HG03175 (cell line): ENCODE data around the gene SLC35B3.
"Not testable (repeated sequence)": the region's sequence is repeated elsewhere in the genome, so short reads cannot be mapped to it uniquely, and the experiment has no call there.

Source experiments
- ATAC-seq: cut with Tn5 transposase; IDR thresholded peaks from one replicate; pipeline ENCODE4 v1.9.1; 2021; ENCODE audit warnings: mild to moderate bottlenecking, moderate library complexity; ENCODE audit not compliant: unreplicated experiment

Gene SLC35B3

DNA sequence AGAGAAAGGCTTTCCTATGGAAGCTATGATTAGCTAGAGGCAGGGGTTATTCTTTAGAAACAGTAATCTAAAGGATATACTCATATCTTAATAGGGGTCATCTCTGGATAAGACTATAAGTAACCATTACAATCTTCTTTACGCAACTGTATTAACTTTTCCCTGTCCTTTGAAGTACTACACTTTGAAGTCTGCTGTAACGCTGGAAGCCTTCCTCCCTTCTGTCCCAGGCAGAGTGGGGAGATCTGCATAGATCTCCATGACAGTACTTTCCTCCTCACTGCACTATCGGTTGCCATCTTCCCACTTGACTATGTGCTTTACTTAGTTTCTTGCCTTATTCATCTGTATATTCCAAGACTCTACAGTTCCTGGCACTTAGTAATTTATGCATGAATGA lies 20.1 kb downstream of the SLC35B3 start:
- no peak for ATAC-seq

DNA sequence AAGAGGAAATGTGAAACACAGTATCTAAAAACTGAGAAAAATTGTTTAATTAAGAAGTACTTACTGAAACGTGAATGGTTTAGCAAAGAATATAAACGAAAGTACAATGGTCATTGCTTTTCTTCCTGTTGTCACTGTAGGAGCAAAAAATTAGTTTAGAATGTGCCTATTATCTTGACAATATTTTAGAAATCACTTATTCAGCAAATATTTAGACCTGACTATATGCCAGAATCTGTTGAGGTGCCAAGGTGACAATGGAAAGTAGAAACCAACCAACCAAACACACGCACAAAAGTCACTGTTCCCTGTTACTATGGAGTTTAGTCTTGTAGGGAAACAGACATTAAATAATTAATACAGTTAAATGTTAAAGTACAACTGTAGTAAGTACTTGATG lies 20.5 kb downstream of the SLC35B3 start:
- ATAC-seq = no peak

DNA sequence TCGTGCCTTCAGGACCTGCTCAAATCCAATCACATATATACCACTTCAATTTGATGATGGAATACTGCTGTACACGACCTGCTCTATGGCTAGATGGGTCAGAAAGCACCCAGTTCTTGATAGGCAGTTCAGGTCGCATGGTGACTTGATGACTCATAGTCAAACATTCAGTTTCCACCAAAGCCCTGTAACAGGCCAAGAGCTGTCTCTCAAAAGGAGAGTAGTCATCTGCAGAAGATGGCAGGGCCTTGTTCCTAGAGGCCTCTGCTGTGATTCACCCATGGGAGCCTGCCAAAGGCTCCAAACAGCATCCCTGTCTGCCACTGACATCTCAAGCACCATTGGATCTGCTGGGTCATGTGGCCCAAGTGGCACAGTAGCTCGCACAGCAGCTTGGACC lies 29.4 kb downstream of the SLC35B3 start:
- ATAC-seq = not testable (repeated sequence)

DNA sequence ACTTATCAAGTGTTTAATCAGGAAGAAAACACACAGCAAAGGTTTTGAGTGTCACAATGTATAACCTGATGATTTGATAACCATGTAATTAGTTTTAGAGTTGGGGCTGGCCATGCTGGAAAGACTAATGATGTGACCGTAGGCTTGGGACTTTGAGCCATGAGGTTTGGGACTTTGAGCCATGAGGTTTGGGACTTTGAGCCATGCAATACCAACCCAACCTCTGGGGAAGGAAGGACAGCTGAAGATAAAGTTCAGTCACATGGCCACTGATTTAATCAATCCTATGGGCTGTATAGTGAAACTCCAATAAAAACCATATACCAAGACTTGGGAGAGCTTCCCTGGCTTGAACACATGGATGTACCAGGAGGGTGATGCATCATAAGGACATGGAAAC lies 32.8 kb downstream of the SLC35B3 start:
- no peak for ATAC-seq

DNA sequence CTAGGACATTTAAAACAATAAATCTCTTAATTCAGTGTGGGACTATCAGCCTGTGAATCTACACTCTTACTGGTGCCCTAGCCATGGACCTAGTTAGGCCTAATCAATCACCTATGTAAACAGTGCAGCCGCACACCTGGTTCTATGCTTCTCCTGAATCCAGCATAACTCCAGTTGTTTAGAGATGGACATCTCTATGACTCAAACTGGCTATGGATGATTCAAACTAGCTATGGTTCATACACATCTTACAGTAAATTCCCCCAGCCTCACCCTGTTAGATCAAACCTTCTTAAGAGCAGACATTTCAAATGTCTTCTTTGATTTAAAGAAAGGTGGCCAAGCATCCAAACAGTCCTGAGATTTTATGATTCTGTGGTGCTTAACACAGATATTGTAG lies 34.7 kb downstream of the SLC35B3 start:
- ATAC-seq = no peak

DNA sequence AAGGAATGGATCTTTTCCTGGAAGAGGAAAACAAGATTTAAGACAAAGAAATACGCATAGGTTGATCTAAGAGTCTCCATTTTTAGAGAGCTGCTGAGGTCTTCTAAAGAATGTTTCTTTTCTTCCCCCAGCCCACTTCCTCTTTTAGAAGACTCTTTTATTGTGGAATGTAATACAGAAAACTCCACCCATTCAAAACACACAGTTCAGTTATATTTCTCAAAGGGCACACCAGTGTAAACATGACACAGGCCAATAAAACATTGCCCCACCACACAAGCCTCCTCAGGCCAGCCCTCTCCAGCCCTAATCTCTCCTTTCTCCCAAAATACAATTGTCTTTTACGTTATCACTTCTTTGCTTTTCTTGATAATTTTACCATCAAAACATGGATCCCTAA lies 42.8 kb downstream of the SLC35B3 start:
- ATAC-seq = no peak

DNA sequence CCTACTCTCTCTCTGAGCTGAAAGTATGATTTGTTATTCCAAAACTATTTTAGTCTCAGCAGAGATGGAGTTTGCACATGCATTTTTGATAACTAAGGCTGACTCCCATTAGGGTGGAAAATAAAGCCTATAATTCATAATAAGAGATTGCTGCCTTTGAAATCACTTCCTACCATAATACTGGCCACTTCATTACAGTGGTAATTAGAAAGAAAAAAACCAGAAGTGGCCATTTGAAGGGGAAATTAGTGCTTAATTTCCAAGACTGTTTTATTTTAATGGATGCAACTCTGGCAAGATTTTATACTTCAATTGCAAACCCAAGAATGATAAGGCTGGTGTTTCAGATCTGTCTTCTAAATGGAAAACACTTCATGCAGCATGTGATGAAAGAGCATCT lies 43.4 kb downstream of the SLC35B3 start:
- ATAC-seq = no peak

DNA sequence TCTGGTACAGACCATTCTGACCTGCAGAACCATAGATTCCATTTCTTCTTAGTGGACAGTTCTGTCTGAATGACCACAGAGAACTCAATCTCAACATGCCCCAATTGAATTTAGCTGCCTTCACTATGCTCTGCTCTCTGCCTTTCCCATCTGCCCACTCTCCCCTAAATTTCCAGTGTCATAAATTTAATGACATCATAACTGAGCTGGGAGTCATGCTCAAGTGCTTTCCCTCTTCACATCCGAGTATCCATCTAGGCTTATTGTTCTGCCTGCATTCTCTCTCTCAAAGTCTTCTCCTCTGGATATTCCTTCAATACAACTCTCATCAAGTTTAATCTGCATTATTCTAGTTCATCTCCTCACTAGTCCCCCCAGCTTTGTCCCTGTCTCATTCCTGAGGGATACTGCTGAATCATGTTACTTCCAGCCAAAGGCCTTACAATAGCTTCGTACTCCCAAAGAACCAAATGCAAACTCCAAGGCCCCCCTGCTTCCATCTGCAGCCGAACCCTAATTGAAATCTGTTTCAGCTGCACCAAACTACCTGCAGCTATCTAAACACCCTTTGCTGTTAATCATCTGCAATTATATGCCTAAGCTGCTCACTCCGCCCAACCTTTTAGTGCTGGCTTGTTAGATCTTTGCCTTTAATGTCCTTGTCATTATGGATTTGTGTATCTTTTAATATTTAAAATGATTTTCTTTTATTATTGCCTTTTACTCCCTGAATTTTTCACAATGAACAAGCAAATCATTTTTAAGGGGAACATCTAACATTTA lies 46.1 kb downstream of the SLC35B3 start:
- no peak for ATAC-seq

DNA sequence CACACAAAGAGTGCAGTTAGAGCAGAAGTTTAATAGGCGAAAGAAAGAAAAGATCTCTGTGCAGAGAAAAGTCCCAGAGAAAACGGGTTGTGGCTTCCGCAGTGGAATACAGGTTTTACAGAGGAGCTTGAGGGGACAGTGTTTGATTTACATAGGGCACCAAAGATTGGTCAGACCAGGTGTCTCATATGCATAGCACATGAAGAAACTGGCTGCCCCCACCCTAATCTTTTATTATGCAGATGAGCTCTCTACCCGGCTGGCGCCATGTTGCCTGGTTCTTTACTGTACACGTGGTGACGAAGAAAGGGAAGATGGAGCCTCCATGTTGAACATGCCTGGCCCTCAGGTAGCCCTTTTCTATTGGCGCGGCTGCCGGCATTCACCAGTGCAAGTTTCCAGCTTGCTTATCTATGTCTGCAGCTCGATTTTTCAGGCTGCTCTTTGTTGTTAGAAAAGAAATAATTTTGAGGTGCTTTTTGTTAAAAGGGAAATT lies 47.4 kb downstream of the SLC35B3 start:
- no peak for ATAC-seq

DNA sequence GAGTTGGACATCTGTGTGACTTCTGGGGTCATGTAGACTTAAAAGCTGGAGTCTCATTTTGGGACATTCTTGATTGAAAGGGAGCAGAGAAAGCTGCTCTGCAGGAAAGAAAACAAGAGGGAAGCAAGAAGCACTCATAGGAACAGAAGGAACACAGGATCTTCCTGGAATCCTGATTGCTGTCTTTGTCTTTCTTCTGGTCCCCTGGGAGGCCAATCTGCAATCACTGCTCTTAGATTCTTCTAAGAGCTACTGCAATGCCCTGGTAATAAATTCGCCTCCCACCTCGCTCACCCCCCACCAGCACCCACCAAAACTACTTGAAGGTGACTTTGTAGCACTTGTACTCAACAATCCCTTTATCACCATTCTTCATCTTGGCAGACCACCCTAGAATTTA lies 51.8 kb downstream of the SLC35B3 start:
- no peak for ATAC-seq

DNA sequence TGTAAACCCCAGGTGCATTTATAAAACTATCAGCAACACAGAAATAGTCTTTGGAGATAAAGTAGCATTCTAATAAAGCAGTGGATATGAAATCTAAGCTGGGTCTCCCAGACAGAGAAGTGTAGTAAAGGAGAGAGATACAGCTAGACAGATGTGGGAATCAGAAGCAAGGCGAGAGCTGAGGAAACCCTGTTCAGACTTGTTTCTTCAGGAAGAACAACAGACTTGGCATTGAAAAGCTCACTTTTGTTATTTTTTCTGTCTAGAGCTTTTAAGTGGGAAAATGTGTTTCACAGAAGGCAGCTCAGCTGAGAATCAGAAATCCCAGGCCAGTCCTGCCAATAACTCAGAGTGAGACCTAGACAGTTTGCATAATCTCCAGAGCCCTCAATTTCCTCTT lies 52.9 kb downstream of the SLC35B3 start:
- no peak for ATAC-seq

DNA sequence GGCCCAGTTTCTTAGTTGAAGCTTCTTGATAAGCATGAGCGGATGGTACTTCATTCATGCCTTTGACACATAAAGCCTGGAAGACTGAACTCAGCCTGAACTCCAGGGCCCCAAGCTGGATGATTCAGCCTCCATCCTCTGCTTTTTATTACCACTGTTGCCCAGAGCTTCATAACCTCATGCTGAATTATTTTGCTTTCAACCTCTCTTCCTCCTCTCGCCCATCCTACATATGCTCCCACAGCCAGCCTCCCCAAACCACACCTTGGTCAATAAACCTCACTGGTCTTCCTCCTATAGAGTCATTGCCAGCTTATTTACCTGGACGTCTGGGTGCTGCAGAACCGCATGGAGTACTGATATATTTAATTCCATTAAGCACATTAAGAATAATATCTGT lies 59.4 kb downstream of the SLC35B3 start:
- ATAC-seq = no peak
